Cardiac fibroblast (primary cell): ENCODE measurements around the gene ADGRL4.
"Not testable (repeated sequence)": the region's sequence is repeated elsewhere in the genome, so short reads cannot be mapped to it uniquely, and the experiment has no call there.

ENCODE experiments used
- DNase-seq, 2 donors: peaks; one replicate each; pipeline versions ENCODE4 v3.0.0 to v3.0.0-alpha.2; 2010; ENCODE audit warnings: low read depth in 2 of 2
- H3K4me3 ChIP-seq, 2 donors: replicated peaks in 1 of 2; 1 replicate in 1 of 2; 2 replicates in 1 of 2; pipeline ENCODE4 v1.5.1; 2011; ENCODE audit warnings: low read depth in 2 of 2, low read length in 2 of 2, mild to moderate bottlenecking in 2 of 2, moderate library complexity in 1 of 2
- TF ChIP-seq, protein P1 (sequence below): IDR thresholded peaks from one replicate; pipeline ENCODE4 v1.5.1; 2011; ENCODE audit warnings: low read depth, mild to moderate bottlenecking, low read length, inconsistent platforms

ADGRL4 gene

GRCh38 chr1:78880223-78880622, 126.3 kb downstream of the ADGRL4 start:
- TF ChIP-seq, protein P1, sequence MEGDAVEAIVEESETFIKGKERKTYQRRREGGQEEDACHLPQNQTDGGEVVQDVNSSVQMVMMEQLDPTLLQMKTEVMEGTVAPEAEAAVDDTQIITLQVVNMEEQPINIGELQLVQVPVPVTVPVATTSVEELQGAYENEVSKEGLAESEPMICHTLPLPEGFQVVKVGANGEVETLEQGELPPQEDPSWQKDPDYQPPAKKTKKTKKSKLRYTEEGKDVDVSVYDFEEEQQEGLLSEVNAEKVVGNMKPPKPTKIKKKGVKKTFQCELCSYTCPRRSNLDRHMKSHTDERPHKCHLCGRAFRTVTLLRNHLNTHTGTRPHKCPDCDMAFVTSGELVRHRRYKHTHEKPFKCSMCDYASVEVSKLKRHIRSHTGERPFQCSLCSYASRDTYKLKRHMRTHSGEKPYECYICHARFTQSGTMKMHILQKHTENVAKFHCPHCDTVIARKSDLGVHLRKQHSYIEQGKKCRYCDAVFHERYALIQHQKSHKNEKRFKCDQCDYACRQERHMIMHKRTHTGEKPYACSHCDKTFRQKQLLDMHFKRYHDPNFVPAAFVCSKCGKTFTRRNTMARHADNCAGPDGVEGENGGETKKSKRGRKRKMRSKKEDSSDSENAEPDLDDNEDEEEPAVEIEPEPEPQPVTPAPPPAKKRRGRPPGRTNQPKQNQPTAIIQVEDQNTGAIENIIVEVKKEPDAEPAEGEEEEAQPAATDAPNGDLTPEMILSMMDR = no peak
- H3K4me3 ChIP-seq = no peak overlapping the region
- DNase-seq = no peak

DNA sequence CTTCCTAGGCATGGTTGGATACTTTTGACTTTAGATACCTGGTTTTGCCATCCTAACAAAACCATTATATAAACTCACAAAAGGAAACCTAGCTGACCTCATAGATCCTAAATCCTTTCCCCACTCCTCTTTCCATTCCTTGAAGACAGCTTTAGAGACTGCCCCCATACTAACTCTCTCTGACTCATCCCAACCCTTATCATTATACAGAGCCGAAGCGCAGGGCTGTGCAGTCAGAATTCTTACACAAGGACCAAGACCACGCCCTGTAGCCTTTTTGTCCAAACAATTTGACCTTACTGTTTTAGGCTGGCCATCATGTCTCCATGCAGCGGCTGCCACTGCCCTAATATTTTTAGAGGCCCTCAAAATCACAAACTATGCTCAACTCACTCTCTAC, 130.5 kb downstream of the ADGRL4 start:
- not testable (repeated sequence) for H3K4me3 ChIP-seq
- DNase-seq = peak; percentile 14 to 46

- DNase-seq = peak; percentile 23 to 83
- not testable (repeated sequence) for H3K4me3 ChIP-seq
Measured at GRCh38 chr1:78872801-78873200, 133.7 kb downstream of the ADGRL4 start.

GRCh38 chr1:78871249-78871648, 135.3 kb downstream of the ADGRL4 start:
- H3K4me3 ChIP-seq = no peak overlapping the region
- DNase-seq = no peak
- TF ChIP-seq, protein P1 = no peak

GRCh38 chr1:78869136-78869535, 137.4 kb downstream of the ADGRL4 start:
- no peak overlapping the region for H3K4me3 ChIP-seq
- peak in 1 of 2 donors; percentile 4 for DNase-seq
- TF ChIP-seq, protein P1 = no peak

- DNase-seq = no peak
- no peak overlapping the region for H3K4me3 ChIP-seq
- TF ChIP-seq, protein P1 = no peak
Measured at GRCh38 chr1:78864175-78864574, 142.4 kb downstream of the ADGRL4 start.

DNA sequence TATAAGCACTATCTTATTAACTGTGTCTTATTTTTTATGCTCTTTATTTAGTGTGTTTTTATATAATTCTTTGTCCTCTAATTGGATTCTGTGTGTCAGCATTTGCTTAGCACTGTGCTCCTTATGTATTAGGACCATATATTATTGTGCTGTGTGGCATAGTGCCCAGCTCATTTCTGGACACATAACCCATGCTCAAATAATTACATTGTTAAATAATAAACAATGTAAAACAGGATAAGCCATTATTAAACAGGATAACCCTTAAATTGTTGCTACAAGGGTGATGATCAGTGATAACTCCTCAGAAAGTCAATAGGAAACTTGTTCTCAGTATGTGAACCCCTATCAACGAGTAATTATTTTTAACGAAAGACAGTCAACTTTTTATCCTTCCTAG, 150.4 kb downstream of the ADGRL4 start:
- TF ChIP-seq, protein P1 = no peak
- H3K4me3 ChIP-seq = no peak overlapping the region
- no peak for DNase-seq

- H3K4me3 ChIP-seq = no peak overlapping the region
- TF ChIP-seq, protein P1 = no peak
- no peak for DNase-seq
Measured at GRCh38 chr1:78855258-78855657, 151.3 kb downstream of the ADGRL4 start.
